Kidney glomerular epithelial cell (primary cell): ENCODE measurements around the gene CLSTN2.

Experiments
- DNase-seq: peaks from one replicate; lab custom pipeline; 2025; lab: John Stamatoyannopoulos, UW

The CLSTN2 gene

GRCh38 chr3:140453750-140454149 lies 518.8 kb downstream of the CLSTN2 start:
- no peak for DNase-seq

GRCh38 chr3:140455521-140456214 lies 520.7 kb downstream of the CLSTN2 start:
- DNase-seq = no peak

GRCh38 chr3:140456974-140457373 lies 522.0 kb downstream of the CLSTN2 start:
- no peak for DNase-seq

- no peak for DNase-seq
Measured at GRCh38 chr3:140459462-140459861, 524.5 kb downstream of the CLSTN2 start.

GRCh38 chr3:140461250-140461649 lies 526.3 kb downstream of the CLSTN2 start:
- no peak for DNase-seq

- DNase-seq = no peak
Measured at GRCh38 chr3:140463355-140463754, 528.4 kb downstream of the CLSTN2 start.

GRCh38 chr3:140465988-140466387 lies 531.0 kb downstream of the CLSTN2 start:
- no peak for DNase-seq

- no peak for DNase-seq
Measured at GRCh38 chr3:140466535-140466934, 531.5 kb downstream of the CLSTN2 start.

GRCh38 chr3:140467104-140467577 lies 532.2 kb downstream of the CLSTN2 start:
- no peak for DNase-seq

GRCh38 chr3:140467796-140468315 lies 532.9 kb downstream of the CLSTN2 start:
- DNase-seq = no peak

- DNase-seq = no peak
Measured at GRCh38 chr3:140468407-140468806, 533.4 kb downstream of the CLSTN2 start.

- DNase-seq = no peak
Measured at GRCh38 chr3:140469491-140469890, 534.5 kb downstream of the CLSTN2 start.

- DNase-seq = no peak
Measured at GRCh38 chr3:140470211-140470610, 535.2 kb downstream of the CLSTN2 start.

GRCh38 chr3:140470962-140471361 lies 536.0 kb downstream of the CLSTN2 start:
- DNase-seq = peak; percentile 42

- DNase-seq = no peak
Measured at GRCh38 chr3:140472306-140473020, 537.5 kb downstream of the CLSTN2 start.

- no peak for DNase-seq
Measured at GRCh38 chr3:140487566-140487965, 552.6 kb downstream of the CLSTN2 start.

GRCh38 chr3:140493271-140493670 lies 558.3 kb downstream of the CLSTN2 start:
- no peak for DNase-seq

GRCh38 chr3:140494970-140495369 lies 560.0 kb downstream of the CLSTN2 start:
- DNase-seq = no peak

- DNase-seq = no peak
Measured at GRCh38 chr3:140497331-140497730, 562.3 kb downstream of the CLSTN2 start.

- DNase-seq = peak; percentile 45
Measured at GRCh38 chr3:140499114-140499757, 564.3 kb downstream of the CLSTN2 start.

GRCh38 chr3:140500473-140500872 lies 565.5 kb downstream of the CLSTN2 start:
- DNase-seq = no peak

- DNase-seq = peak; percentile 55
Measured at GRCh38 chr3:140501061-140501769, 566.2 kb downstream of the CLSTN2 start.
